H1 (cell line): Measurements from ENCODE around the gene PAIP1. TPM values are rescaled to one million over a fixed set of nuclear protein-coding genes. Genes with fewer than 3 reads are reported as not detected.

Experiments
- ASH2L ChIP-seq: fragments of 200-600, 300-600 bp; sonication (generic); IDR thresholded peaks from one replicate; pipeline ENCODE4 v1.7.1; 2017; ENCODE audit warnings: low read length
- CEBPB ChIP-seq: IDR thresholded peaks from 2 replicates; pipeline ENCODE4 v1.6.1; 2012; ENCODE audit warnings: low read depth, low read length
- CHD7 ChIP-seq: fragments of 300-600 bp; sonication (generic); IDR thresholded peaks from 2 replicates; pipeline ENCODE4 v1.7.1; 2012; ENCODE audit warnings: low read length, moderate library complexity, mild to moderate bottlenecking, inconsistent platforms; ENCODE audit not compliant: insufficient replicate concordance
- EZH2 ChIP-seq: fragments of 200-600 bp; sonication (generic); IDR thresholded peaks from 2 replicates; pipeline ENCODE4 v1.7.1; 2012; ENCODE audit warnings: low read depth, mild to moderate bottlenecking, moderate library complexity, low read length, inconsistent platforms; ENCODE audit not compliant: severe bottlenecking
- HDAC2 ChIP-seq, 2 experiments: fragments of 300-600 bp in 1 of 2; sonication (generic) in 1 of 2; IDR thresholded peaks; 2 replicates each; pipeline ENCODE4 v1.6.1; 2011 to 2012; ENCODE audit warnings: low read depth in 2 of 2, low read length in 2 of 2, mild to moderate bottlenecking in 2 of 2, moderate library complexity in 2 of 2, borderline replicate concordance in 1 of 2, inconsistent platforms in 1 of 2
- POLR2A ChIP-seq, 2 experiments: IDR thresholded peaks; 1 replicate in 1 of 2; 2 replicates in 1 of 2; pipeline ENCODE4 v1.6.1; 2011; ENCODE audit warnings: low read depth in 2 of 2, low read length in 2 of 2, mild to moderate bottlenecking in 2 of 2; ENCODE audit errors: control extremely low read depth in 1 of 2
- POLR2AphosphoS5 ChIP-seq: IDR thresholded peaks from 2 replicates; pipeline ENCODE4 v1.6.1; 2011; ENCODE audit warnings: low read depth, low read length
- RAD21 ChIP-seq, 2 experiments: IDR thresholded peaks in 1 of 2; conservative IDR thresholded peaks in 1 of 2; 2 replicates each; pipeline ENCODE4 v1.6.1; 2011; ENCODE audit warnings: low read depth in 2 of 2, low read length in 2 of 2, improper control_type of control experiment in 1 of 2, inconsistent platforms in 1 of 2, mild to moderate bottlenecking in 1 of 2, moderate library complexity in 1 of 2
- SP4 ChIP-seq: IDR thresholded peaks from 2 replicates; pipeline ENCODE4 v1.6.1; 2012; ENCODE audit warnings: low read length, inconsistent platforms
- TBP ChIP-seq: IDR thresholded peaks from 2 replicates; pipeline ENCODE4 v1.6.1; 2011; ENCODE audit warnings: low read depth, low read length, improper control_type of control experiment
- TEAD4 ChIP-seq: IDR thresholded peaks from 2 replicates; pipeline ENCODE4 v1.6.1; 2012; ENCODE audit warnings: low read depth, low read length, inconsistent platforms, mixed read lengths
- polyA plus RNA-seq, 7 experiments: library from polyadenylated mRNA; depleted of rRNA in 3 of 7; stranded (reverse) in 5 of 7; unstranded in 2 of 7; fragments of >200 nt in 5 of 7; fragments of 200-250 nt in 2 of 7; gene quantifications; 1 replicate in 5 of 7; 2 replicates in 1 of 7; 4 replicates in 1 of 7; pipeline versions ENCODE4 v1.2.1 to v1.2.3, GENCODE V29; 2011 to 2013; ENCODE audit warnings: missing spikeins in 2 of 7, mixed read lengths in 2 of 7
- total RNA-seq: library from RNA; stranded (reverse); fragmentation: NEBNext Ultra II Directional; extraction: Animal tissue kit (Norgen Biotek cat#: 25700); gene quantifications from 2 replicates; pipeline ENCODE4 v1.2.1, GENCODE V29; 2021

Gene PAIP1
- total and polyA plus RNA-seq, 2 of the 8 experiments (the other 6 are each of a cell fraction or from before 2014, with no cell fraction given), result 62.9 to 89.5 TPM

GRCh38 chr5:43530648-43531047 lies 26.2 kb downstream of the PAIP1 start (continued):
- TF ChIP-seq CHD7 (no peak), CEBPB (no peak), TEAD4 (no peak), SP4 (no peak), POLR2AphosphoS5 (no peak), EZH2 (no peak), RAD21 (IDR thresholded peaks at IDR 0.05 in 1 of 2, conservative IDR thresholded peaks at IDR 0.05 in 1 of 2; ENCODE audit: low read depth in 2 of 2, low read length in 2 of 2) (no peak), ASH2L (no peak), HDAC2 (IDR thresholded peaks at IDR 0.05; ENCODE audit: borderline replicate concordance in 1 of 2, low read depth in 2 of 2, low read length in 2 of 2) (no peak), POLR2A (IDR thresholded peaks at IDR 0.05; ENCODE audit: control extremely low read depth in 1 of 2, low read depth in 2 of 2, low read length in 2 of 2) (no peak), TBP (no peak)
